Activated CD8-positive, alpha-beta T cell treated with anti-CD3 and anti-CD28 coated beads, Interleukin-2, amount 10 ng/mL, durations not matched to agents 7 days and 5 days (primary cell): ENCODE results near the gene ITPRIPL2. TPM values are rescaled to one million over a fixed set of nuclear protein-coding genes. Genes with fewer than 3 reads are reported as not detected.

ENCODE experiments used
- ATAC-seq: fragments of 150-1000 bp; cut with Tn5 transposase; one replicate; pipeline ENCODE4 v1.10.0; 2021; ENCODE audit warnings: moderate library complexity
- CTCF ChIA-PET: fragments of 350-600 bp; sonication (Branson Sonifier 250); formaldehyde crosslinking; loops from one replicate; lab custom pipeline; 2021; ENCODE audit warnings: antibody characterized with exemption; lab: Charles Lee
- POLR2A ChIA-PET: fragments of 350-600 bp; sonication (Branson Sonifier 250); formaldehyde crosslinking; loops from one replicate; lab custom pipeline; 2021; ENCODE audit warnings: antibody characterized with exemption; lab: Charles Lee
- DNase-seq: peaks from one replicate; pipeline ENCODE4 v3.0.0-alpha.2; 2020
- H3K27ac Mint-ChIP-seq: one replicate; pipeline ENCODE4 v1.8.0; 2021; ENCODE audit warnings: mild to moderate bottlenecking, mixed read lengths
- H3K27me3 Mint-ChIP-seq: one replicate; pipeline ENCODE4 v1.8.0; 2021; ENCODE audit warnings: low read depth, mixed read lengths
- H3K36me3 Mint-ChIP-seq: one replicate; pipeline ENCODE4 v1.8.0; 2021; ENCODE audit warnings: low read depth, mixed read lengths
- H3K4me1 Mint-ChIP-seq: one replicate; pipeline ENCODE4 v1.8.0; 2021; ENCODE audit warnings: low read depth, mixed read lengths
- H3K4me3 Mint-ChIP-seq: one replicate; pipeline ENCODE4 v1.8.0; 2021; ENCODE audit warnings: mild to moderate bottlenecking, mixed read lengths
- H3K9me3 Mint-ChIP-seq: one replicate; pipeline ENCODE4 v1.8.0; 2022; ENCODE audit warnings: mixed read lengths; ENCODE audit not compliant: insufficient read depth
- total RNA-seq, 2 experiments: library from RNA; stranded (reverse); gene quantifications; one replicate each; pipeline ENCODE4 v1.2.3, GENCODE V29; 2021

ITPRIPL2 gene
- total RNA-seq, 2 experiments from 2014 or later: 2.3 TPM

DNA sequence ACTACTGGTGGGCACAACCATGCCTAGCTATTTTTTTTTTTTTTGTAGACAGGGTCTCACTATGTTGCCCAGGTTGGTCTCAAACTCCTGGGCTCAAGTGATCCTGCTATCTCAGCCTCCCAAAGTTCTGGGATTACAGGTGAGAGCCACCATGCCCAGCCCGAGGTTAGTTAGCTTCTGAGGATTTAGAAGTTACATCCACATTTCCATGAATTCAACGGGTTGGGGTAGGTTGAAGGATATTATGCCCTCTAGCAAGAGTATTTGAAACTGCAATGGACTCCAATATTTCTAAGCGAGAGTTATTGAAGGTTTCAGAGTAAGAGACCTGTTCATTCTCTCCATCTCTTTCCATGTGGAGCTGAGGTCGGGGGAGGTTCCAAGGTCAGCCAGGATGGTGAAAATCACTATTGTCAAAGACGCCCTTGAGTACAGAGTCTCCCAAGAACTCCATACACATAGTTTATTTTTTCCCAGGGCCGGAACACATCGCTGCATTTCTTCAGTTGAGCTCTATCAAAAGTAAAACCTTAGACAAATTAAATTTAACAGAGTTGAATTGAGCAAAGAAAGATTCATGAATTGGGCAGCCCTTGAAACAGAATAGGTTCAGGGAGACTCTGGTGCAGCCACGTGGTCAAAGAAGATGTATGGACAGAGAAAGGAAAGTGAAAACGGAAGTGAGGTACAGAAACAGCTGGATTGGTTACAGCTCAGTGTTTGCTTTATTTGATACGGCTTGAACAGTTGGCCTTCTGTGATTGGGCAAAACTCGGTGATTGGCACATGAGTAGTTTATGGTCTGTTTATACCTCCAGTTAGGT, 19.0 kb upstream of the ITPRIPL2 start:
- Mint-ChIP-seq H3K27me3 (no peaks in the 10 kb centered on the region), H3K4me3 (no peak overlapping the region), H3K27ac (no peak overlapping the region), H3K4me1 (peaks cover 6% of the 10 kb centered on the region), H3K9me3 (peaks cover 12% of the 10 kb centered on the region), H3K36me3 (peaks cover 8% of the 10 kb centered on the region)
- ChIA-PET CTCF (interaction anchor here (1.7 kb wide), 1 partner anchor 8 kb away, joined by 11 read pairs; no protein-coding TSS in a partner anchor), POLR2A (no interaction called here)
- no peak for DNase-seq
- ATAC-seq: peak; percentile 57

DNA sequence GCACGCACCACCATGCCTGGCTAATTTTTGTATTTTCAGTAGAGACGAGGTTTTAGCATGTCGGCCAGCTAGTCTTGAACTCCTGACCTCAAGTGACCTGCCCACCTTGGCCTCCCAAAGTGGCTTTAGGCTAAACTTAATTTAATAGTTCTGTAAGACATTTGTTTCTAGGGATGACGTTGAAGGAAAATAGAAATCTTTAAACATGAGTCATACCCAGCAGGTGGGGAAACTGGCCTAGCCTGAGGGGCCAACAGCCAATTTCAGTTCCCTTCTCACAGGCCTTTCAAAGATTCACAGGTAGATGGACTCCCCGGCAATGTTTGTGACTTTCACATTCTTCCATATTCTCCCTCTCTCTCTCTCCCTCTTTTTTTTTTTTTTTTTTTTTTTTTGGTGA, 18.1 kb upstream of the ITPRIPL2 start:
- ChIA-PET CTCF (interaction anchor here (1.7 kb wide), 1 partner anchor 9 kb away, joined by 11 read pairs; no protein-coding TSS in a partner anchor), POLR2A (no interaction called here)
- no peaks in the 10 kb centered on the region for H3K27me3 Mint-ChIP-seq
- H3K27ac Mint-ChIP-seq: no peak overlapping the region
- H3K36me3 Mint-ChIP-seq: peaks cover 8% of the 10 kb centered on the region
- no peak overlapping the region for H3K4me3 Mint-ChIP-seq
- H3K9me3 Mint-ChIP-seq: peaks cover 12% of the 10 kb centered on the region
- peaks cover 6% of the 10 kb centered on the region for H3K4me1 Mint-ChIP-seq
- ATAC-seq: no peak
- no peak for DNase-seq

DNA sequence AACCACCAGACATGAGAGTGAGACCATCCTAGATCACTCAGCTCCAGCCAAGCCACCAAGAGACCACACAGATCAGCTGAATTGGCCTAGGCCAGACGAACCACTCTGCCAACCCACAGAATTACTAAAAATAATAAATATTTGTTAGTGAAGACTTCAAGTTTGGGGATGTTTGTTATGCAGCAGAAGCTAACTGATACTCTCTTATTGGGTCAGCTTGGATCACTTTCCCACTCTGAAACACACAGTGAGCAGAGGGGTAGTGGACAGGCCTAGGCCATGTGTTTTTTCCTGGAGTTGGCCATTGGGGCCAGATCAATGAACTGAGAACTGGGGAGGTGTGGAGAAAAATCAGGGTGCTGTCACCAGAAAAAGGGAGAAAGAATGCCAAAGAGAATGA, 15.6 kb upstream of the ITPRIPL2 start:
- DNase-seq (no peak), ATAC-seq (no peak)
- Mint-ChIP-seq H3K36me3 (peaks cover 8% of the 10 kb centered on the region), H3K27ac (no peak overlapping the region), H3K4me1 (peaks cover 6% of the 10 kb centered on the region), H3K9me3 (peaks cover 12% of the 10 kb centered on the region), H3K27me3 (no peaks in the 10 kb centered on the region), H3K4me3 (no peak overlapping the region)
- CTCF ChIA-PET: no interaction called here
- POLR2A ChIA-PET: no interaction called here

DNA sequence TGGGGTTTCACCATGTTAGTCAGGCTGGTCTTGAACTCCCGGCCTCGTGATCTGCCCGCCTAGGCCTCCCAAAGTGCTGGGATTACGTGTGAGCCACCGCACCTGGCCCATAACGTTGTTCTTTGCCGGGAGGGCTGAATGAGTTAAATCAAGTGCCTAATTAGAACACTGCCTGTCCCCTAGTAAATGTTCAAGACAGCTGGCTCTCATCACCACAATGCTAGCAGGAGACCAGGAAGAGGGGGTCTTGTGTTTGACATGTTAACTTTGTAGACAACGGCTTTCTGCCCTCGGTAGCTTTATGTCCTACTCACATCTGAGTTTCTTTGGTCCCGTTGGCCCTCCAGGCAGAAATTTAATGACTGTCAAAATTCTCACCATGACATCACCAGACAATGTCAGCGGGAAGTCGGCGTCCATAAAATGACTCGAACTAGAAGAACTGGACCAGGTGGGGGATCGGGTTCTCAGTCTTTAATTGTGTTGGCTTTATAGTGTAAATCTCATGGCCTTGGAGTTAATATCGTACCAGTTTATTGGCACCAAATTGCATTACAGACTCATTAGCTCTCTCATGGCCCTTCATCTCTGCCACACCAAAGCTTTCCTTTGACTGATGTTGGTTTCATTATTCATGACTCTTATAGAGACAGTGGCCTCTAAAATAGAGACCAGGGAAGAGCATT, 11.4 kb upstream of the ITPRIPL2 start:
- Mint-ChIP-seq H3K9me3 (peaks cover 10% of the 10 kb centered on the region), H3K27me3 (no peaks in the 10 kb centered on the region), H3K36me3 (no peaks in the 10 kb centered on the region), H3K4me3 (no peak overlapping the region), H3K4me1 (no peaks in the 10 kb centered on the region), H3K27ac (no peak overlapping the region)
- no peak for ATAC-seq
- CTCF ChIA-PET: interaction anchor here (0.9 kb wide), 1 partner anchor 16 kb away, joined by 4 read pairs; no protein-coding TSS in a partner anchor
- DNase-seq: no peak
- POLR2A ChIA-PET: no interaction called here

DNA sequence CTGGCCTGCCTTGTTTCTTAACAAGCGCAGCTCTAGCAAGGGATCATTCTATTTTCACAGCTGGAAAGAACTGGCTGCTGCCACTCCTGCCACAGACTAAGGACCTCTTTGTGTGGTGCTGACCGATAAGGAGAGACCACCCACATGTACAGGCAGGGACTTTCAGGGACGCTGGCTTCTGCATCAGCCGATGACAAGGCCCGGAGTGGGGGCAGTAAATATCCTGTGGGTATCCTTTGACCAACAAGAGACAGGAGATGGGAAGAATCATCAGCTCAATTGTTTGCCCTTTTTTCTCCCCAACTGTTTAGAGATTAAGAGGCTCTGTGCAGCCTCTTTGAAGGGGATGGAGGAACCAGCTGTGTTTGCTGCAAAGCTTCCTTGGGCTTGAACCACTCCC, 9.2 kb upstream of the ITPRIPL2 start:
- no peak overlapping the region for H3K27ac Mint-ChIP-seq
- H3K36me3 Mint-ChIP-seq: no peaks in the 10 kb centered on the region
- ChIA-PET POLR2A (no interaction called here), CTCF (interaction anchor here (1.2 to 1.7 kb wide), 2 partner anchors 15 to 19 kb away, joined by 3 to 4 read pairs; no protein-coding TSS in a partner anchor)
- H3K4me3 Mint-ChIP-seq: no peak overlapping the region
- H3K27me3 Mint-ChIP-seq: no peaks in the 10 kb centered on the region
- H3K9me3 Mint-ChIP-seq: no peaks in the 10 kb centered on the region
- H3K4me1 Mint-ChIP-seq: no peaks in the 10 kb centered on the region
- ATAC-seq: no peak
- DNase-seq: no peak

DNA sequence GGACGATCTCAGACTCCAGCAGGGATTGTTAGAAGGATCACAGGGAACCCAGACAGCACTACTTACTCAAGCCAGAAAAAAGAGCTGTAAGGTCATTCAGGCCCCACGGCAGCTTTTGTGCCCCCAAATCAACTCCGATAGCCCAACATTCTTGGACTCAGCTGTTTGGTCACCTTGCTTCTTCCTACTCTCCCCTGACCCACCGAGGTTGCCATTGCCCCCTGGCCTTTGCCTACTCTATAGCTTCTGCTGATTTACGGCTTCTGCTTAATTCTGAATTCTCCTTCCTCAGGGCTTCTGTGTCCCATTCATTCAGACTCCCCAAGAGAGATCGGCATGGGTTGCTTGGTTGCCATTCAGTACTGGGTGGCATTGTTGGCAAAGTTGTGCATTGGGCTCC, 8.6 kb upstream of the ITPRIPL2 start:
- Mint-ChIP-seq H3K27ac (no peak overlapping the region), H3K4me3 (no peak overlapping the region), H3K9me3 (no peaks in the 10 kb centered on the region), H3K27me3 (no peaks in the 10 kb centered on the region), H3K36me3 (no peaks in the 10 kb centered on the region), H3K4me1 (no peaks in the 10 kb centered on the region)
- ATAC-seq (no peak), DNase-seq (no peak)
- ChIA-PET CTCF (interaction anchor here (1.2 to 1.7 kb wide), 2 partner anchors 14 to 19 kb away, joined by 3 to 4 read pairs; no protein-coding TSS in a partner anchor), POLR2A (no interaction called here)

DNA sequence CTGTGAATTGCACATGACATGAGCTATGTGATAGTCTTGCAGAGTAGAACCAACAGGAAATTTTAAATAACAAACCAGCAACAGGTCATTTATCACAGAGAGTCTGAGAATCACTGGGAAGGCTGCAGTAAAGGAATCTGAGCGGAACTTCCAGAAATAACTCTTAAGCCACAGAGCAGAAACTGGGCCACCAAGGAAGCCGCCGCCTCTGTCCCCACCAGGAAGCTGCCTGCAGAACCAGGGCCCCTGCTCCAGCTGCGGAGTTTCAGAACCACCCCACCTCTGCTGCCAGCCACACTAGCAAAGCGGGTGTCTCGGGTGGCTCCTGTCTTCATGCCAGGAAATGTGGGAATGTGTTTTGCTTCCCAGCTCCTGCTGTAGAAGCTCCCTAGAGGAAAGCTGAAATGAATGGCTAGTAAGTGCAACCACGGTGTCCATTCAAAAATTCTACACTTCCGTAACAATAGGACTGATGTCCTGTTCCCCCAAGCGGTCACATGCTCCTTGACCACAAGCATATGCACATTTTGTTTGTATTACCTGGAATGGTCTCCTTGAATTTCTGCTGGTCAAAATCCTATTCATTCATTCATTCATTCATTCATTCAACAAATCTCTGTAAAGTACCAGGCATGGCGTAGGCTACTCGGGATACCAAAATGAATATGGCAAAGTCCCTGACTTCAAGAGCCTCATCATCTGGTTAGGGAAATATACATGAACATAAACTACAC, 7.7 kb upstream of the ITPRIPL2 start:
- Mint-ChIP-seq H3K36me3 (no peaks in the 10 kb centered on the region), H3K27me3 (no peaks in the 10 kb centered on the region), H3K4me3 (no peak overlapping the region), H3K9me3 (no peaks in the 10 kb centered on the region), H3K27ac (no peak overlapping the region), H3K4me1 (no peaks in the 10 kb centered on the region)
- ChIA-PET CTCF (interaction anchor here (1.7 kb wide), 1 partner anchor 13 kb away, joined by 4 read pairs; no protein-coding TSS in a partner anchor), POLR2A (no interaction called here)
- DNase-seq (no peak), ATAC-seq (no peak)

DNA sequence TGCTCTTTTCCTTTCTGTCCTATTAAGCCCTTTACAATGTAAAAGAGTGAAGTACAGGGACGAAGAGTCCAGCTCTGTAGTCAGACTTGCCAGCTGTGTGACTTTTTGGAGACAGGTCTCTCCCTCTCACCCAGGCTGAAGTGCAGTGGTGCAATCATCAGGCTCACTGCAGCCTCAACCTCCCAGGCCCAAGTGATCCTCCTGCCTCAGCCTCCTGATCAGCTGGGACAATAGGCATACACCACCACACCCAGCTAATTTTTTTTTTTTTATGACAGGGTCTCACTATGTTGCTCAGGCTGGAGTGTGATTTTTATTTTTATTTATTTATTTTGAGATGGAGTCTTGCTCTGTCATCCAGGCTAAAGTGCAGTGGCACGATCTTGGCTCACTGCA, 7.1 kb upstream of the ITPRIPL2 start:
- H3K36me3 Mint-ChIP-seq: no peaks in the 10 kb centered on the region
- no peak overlapping the region for H3K4me3 Mint-ChIP-seq
- DNase-seq (no peak), ATAC-seq (no peak)
- ChIA-PET CTCF (no interaction called here), POLR2A (no interaction called here)
- H3K9me3 Mint-ChIP-seq: no peaks in the 10 kb centered on the region
- H3K4me1 Mint-ChIP-seq: no peaks in the 10 kb centered on the region
- no peaks in the 10 kb centered on the region for H3K27me3 Mint-ChIP-seq
- H3K27ac Mint-ChIP-seq: no peak overlapping the region

DNA sequence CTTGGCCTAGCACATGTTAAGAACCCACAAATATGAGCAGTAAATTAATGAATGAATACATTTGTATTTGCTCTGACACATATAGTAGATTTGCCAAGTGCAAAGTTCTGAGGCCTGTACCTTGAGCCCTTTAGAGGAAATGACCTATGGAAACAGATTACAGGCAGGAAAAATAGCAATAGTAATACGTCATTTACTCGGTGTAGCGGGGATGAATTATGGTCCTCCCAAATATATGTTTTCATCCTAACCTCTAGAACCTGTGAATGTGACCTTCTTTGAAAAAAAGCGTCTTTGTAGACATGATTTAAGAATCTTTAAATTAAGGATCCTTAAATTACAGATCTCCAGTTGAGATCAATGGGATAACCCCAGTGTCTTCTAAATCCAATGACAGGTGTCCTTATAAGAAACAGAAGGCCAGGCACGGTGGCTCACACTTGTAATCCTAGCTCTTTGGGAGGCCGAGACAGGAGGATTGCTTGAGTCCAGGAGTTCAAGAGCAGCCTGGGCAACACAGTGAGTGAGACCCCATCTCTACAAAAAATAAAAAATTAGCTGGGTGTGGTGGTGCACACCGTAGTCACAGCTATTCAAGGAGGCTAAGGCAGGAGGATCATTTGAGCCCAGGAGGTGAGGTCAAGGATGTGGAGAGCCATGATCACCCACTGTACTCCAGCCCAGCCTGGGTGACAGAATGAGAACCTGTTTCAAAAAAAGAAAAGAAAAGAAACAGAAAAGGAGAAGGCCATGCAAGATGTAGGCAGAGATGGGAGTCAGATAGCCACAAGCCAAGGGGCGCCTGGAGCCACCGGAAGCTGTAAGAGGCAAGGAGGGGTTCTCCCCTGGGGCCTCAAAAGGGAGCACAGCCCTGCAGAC, 5.1 kb upstream of the ITPRIPL2 start:
- Mint-ChIP-seq H3K9me3 (no peaks in the 10 kb centered on the region), H3K4me3 (no peak overlapping the region), H3K36me3 (no peaks in the 10 kb centered on the region), H3K4me1 (peaks cover 3% of the 10 kb centered on the region), H3K27me3 (peaks cover 14% of the 10 kb centered on the region), H3K27ac (no peak overlapping the region)
- POLR2A ChIA-PET: no interaction called here
- DNase-seq (no peak), ATAC-seq (no peak)
- CTCF ChIA-PET: no interaction called here

DNA sequence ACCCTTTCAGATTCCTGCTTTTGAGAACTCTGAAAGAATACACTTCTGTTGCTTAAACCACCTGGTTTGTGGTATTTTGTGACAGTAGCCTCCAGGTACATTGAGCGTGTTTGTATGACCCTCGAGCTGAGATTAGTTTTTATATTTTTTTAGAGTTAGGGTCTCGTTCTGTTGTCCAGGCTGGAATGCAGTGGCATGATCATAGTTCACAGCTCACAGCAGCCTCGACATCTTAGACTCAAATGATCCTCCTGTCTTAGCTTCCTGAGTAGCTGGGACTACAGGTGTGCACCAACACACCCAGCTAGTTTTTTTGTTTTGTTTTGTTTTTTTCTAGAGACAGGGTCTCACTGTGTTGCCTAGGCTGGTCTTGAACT, 4.5 kb upstream of the ITPRIPL2 start:
- no peak overlapping the region for H3K4me3 Mint-ChIP-seq
- CTCF ChIA-PET: no interaction called here
- peaks cover 14% of the 10 kb centered on the region for H3K27me3 Mint-ChIP-seq
- POLR2A ChIA-PET: no interaction called here
- no peak overlapping the region for H3K27ac Mint-ChIP-seq
- H3K9me3 Mint-ChIP-seq: no peaks in the 10 kb centered on the region
- peaks cover 3% of the 10 kb centered on the region for H3K4me1 Mint-ChIP-seq
- ATAC-seq: no peak
- no peak for DNase-seq
- H3K36me3 Mint-ChIP-seq: no peaks in the 10 kb centered on the region
